GM12865 (cell line): ENCODE data around the gene GRK6.

Source experiments
- DNase-seq: peaks from one replicate; pipeline ENCODE4 v3.0.0; 2010; ENCODE audit warnings: low read depth
- H3K4me3 ChIP-seq: 2 replicates; pipeline ENCODE4 v1.5.1; 2011; ENCODE audit warnings: mild to moderate bottlenecking, low read depth, low read length, control low read depth
- CTCF ChIP-seq: IDR thresholded peaks from 2 replicates; pipeline ENCODE4 v1.5.1; 2011; ENCODE audit warnings: low read length, control low read depth, low read depth, inconsistent platforms; ENCODE audit not compliant: insufficient read depth; ENCODE audit errors: missing control alignments

The GRK6 gene

DNA sequence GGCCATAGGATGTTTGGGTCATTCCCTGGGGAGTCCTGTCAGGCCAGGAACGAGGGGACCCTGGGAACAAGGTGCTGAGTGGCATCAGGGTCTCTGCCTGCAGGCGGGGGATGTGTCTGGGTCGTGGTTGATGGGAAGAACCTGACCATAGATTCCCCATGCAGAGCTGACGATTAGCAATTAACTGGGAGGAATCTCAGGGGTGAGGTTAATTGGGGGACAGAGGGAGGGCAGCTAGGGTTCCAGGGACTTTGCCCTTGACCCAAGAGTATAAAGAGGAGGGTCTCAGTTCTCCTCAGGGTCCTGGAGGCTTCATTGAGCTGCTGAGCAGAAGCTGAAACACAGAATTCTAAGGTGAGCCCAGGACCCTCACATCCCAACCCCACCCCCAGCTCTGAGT lies 42.3 kb upstream of the GRK6 start, which contains the start of gene SLC34A1:
SLC34A1 (plus strand) TSS at position 301 of the 400 bp plus-strand sequence. CDS start 1,308 bp downstream, outside the sequence.
- DNase-seq = no peak
- TF ChIP-seq CTCF = no peak
- H3K4me3 ChIP-seq = no peak within 1 kb of the TSS

GRCh38 chr5:177385720-177386119 lies 40.8 kb upstream of the GRK6 start:
- TF ChIP-seq CTCF = no peak
- no peak overlapping the region for H3K4me3 ChIP-seq
- no peak for DNase-seq

GRCh38 chr5:177386542-177386941 lies 39.9 kb upstream of the GRK6 start:
- no peak overlapping the region for H3K4me3 ChIP-seq
- TF ChIP-seq CTCF = no peak
- DNase-seq = no peak

DNA sequence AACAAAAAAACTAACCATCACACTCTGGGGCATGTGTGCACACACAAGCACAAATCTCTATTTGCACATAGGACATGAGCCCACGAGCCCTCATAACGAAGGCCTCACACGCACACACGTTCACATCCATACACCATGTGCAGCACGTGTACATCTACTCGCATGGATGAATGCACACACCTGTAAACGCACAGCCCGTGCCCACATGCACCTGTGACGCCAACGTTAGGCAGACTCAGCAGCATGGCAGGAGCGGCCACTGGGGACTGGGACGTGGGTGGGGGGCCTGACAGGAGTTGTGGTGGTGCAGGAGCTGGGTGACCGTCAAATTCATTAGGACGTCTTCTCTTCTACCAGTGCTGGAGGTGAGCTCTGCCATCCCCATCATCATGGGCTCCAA lies 39.1 kb upstream of the GRK6 start:
- TF ChIP-seq CTCF = no peak
- DNase-seq = no peak
- no peak overlapping the region for H3K4me3 ChIP-seq

- peak overlapping the region; percentile 23 for H3K4me3 ChIP-seq
- peak; percentile 59 for DNase-seq
Measured at GRCh38 chr5:177388521-177389052, 37.9 kb upstream of the GRK6 start.

GRCh38 chr5:177389241-177390169 lies 37.0 kb upstream of the GRK6 start:
- peak overlapping the region; percentile 23 for H3K4me3 ChIP-seq
- peak; percentile 90 for DNase-seq
- no peak for TF ChIP-seq CTCF

More at GRCh38 chr5:177388521-177389052, 37.9 kb upstream of the GRK6 start:
- TF ChIP-seq CTCF = no peak
